Raji (cell line): ENCODE results near the gene ENAH.

Experiments used
- POLR2A ChIP-seq: IDR thresholded peaks from 2 replicates; pipeline ENCODE4 v1.6.1; 2011; ENCODE audit warnings: low read depth, low read length, control low read depth; ENCODE audit not compliant: insufficient read depth

The ENAH gene

DNA sequence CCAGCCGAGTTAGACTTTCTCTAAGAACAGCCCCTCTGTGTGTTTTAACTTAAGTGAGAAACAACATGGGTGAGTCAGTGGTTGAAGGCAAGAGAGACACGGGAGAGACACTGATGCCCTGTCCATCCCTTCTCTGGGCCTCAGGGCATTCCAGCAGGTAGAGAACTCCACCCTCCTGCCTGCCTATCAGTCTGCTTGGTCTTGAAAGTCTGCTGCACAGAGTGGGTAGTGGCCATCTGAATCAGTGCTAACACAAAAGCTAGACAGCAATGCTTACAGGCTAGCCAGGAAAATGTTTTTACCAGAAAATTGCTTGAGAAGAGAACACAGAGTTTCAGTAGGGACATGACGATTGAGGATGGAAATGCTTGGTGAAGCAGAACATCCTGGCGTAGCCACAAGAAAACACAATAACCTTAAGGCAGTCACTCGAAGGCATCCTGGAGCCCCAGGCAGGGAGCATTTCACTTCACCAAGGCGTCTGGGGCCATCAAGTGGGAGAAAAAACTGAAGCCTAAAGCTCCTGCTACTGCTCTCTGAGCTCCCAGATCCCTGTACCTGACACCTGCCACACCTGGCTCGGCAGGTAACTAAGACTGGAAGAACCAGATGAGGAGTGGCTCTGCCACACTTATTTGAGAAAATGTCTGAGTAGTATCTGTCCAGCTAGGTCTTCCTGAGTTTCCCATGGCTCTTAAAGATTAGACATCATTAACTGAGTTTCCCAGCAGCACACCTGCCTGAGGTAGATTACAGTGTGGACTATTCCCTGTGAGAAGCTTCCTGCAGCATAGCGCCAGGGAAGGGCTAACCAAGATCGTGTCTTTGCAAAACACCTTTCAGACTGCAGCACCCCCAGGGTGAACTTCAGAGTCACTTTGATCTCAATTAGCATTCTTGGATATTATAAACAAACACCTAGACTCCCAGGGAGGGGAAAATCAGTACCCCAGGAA lies 207.0 kb downstream of the ENAH start:
- no peak for TF ChIP-seq POLR2A

DNA sequence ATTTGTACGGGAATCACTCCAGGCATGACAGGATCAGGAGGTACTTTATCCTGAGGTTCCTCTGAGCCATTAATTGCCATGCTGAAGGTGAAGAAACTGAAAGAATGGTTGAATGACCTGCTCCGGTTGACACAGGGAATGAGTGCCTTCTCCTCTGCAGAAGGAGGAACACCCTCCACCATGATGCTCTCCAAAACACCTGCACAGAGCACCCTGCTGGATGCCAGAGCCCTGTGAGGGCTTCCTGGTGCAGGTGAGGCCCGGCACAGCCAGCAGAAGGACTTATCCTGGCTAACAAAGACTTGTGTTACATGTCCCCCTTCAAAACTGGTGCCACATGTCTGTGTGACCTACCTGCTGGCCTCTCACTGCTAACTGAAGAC lies 210.8 kb downstream of the ENAH start:
- TF ChIP-seq POLR2A = no peak

DNA sequence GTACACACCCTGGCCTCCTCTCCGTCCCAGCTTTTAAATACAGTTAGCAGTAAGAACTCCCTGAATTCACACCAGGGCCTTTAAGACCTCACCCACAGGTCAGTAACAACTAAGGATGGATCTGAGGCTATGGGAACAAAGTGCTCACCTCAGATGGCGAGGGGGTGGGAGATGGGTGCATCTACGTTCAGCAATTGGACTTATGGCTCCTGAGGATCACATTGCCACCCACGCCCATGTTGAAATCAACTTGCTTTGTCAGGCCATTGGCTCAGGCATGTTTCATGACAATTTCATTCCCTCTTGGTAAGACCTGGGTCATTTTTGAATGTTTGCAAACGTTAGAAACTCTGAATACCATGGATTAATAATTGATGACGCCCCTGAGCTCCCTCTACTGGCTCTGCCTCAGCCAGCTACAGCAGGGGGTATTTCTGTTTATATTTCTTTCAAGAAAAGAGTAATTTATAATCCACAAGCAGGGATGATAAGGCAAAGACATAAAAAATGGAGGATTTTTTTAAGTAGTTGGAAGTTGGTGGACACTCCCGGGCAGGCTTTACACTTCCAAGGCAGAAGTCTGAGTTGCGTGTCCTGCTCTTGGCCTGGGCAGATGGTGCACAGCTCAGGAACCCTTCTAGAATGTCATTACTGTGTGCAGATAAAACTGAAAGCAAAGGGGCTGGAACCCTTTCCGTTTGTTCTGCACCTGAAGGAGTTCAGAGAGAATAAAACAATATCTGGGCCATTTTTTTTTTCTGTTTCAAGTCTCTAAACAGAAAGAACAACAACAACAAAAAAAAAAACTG lies 211.4 kb downstream of the ENAH start:
- TF ChIP-seq POLR2A = no peak

DNA sequence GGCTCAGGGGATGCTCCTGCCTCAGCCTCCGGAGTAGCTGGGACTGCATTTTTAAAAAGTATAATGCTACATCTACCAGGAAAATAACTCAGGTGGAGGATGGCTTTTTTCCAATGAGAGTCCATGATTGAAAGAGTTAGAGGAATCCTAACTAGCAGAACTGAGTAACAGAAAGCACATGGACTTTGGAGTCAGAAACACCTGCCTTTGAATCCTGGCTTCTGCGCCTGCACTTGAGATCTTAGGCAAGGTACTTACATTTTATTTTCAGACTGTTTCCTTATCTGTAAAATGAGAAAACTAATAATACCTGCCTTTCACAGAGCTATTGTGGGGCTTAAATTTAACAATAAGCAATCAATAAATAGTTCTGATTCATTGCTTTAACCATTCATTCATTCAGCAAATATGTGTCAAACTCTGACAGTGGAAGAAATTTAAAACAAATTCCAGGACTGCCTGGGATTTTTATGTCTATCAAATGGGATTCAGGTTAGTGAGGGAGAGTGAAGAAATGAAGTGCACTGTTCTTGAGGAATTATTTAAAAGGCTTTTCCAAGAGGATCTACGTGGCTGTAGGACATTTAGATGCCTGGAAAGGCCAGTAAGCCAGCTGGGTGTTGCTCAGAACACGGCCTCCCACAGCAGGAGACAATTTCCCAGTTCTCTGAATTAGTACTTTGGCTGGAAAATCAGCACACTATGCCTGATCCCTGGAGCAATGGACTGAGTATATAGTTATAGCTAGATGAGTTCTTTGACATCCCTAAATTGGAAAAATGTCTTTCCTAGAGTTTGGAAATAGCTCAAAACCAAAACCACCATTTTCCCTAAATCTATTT lies 212.3 kb downstream of the ENAH start:
- TF ChIP-seq POLR2A = no peak

DNA sequence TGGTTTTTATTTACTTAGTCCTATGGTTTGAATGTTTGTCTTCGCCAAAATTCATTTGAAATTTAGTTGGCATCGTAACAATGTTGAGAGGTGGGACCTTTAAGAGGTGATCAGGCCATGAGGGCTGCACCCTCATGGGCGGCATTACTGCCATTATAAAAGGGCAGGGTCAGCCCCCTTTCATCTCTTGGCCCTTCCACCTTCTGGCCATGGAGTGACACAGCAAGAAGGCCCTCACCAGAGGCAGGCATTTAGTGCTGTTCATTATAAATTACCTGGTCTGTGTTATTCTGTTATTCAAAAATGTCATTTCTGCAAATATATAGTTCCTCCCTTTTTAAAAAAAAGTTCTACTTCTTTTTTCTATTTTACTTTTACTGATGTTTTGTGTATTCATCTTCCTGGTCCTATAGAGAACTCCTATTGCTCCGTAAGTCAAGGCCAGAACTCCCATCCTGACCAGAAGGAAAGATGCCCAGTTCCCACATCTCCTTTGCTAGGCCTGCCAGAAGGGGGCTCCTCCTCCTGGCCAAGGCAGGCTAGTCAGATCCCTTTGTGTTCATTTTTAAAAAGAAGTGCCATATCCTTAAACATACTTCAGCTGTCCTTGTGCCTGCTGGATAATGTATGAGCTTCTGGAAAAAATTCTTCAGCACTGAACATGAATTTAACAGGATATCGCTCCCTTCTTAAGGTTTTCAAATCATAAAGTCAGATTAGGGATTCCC lies 215.0 kb downstream of the ENAH start:
- TF ChIP-seq POLR2A = no peak
